Gastroesophageal sphincter (tissue), 4 donors: ENCODE measurements around the gene RXFP4. TPM values are rescaled to one million over a fixed set of nuclear protein-coding genes. Genes with fewer than 3 reads are reported as not detected.

ENCODE experiments used
- ATAC-seq: fragments of 150-250 bp; one replicate; pipeline ENCODE4 v1.9.1; 2016; ENCODE audit warnings: mild to moderate bottlenecking, moderate library complexity
- H3K27ac ChIP-seq, 4 donors: fragments of 200-600 bp; sonication (generic) in 3 of 4; 1 replicate in 3 of 4; 2 replicates in 1 of 4; pipeline ENCODE4 v1.5.1; 2016 to 2019
- H3K27me3 ChIP-seq: fragments of 200-600 bp; sonication (generic); one replicate; pipeline ENCODE4 v1.5.1; 2019
- H3K36me3 ChIP-seq, 2 donors: fragments of 200-600 bp; sonication (generic); one replicate each; pipeline ENCODE4 v1.5.1; 2019; ENCODE audit warnings: control low read depth in 1 of 2
- H3K4me1 ChIP-seq, 3 donors: fragments of 200-600 bp; sonication (generic); 1 replicate in 2 of 3; 2 replicates in 1 of 3; pipeline ENCODE4 v1.5.1; 2016 to 2019; ENCODE audit warnings: control low read depth in 2 of 3
- H3K4me3 ChIP-seq, 2 donors: fragments of 200-600 bp; sonication (generic); one replicate each; pipeline ENCODE4 v1.5.1; 2019; ENCODE audit warnings: mild to moderate bottlenecking in 1 of 2, moderate library complexity in 1 of 2
- H3K9me3 ChIP-seq, 3 donors: fragments of 200-600 bp; sonication (generic); one replicate each; pipeline ENCODE4 v1.5.1; 2017 to 2019; ENCODE audit warnings: control low read depth in 2 of 3
- CTCF ChIP-seq, 4 experiments: fragments of 200-600 bp in 2 of 4; fragments of 450-650 bp in 2 of 4; sonication (generic) in 1 of 4; IDR thresholded peaks; one replicate each; pipeline ENCODE4 v1.5.1; 2017 to 2019; ENCODE audit warnings: antibody characterized with exemption in 4 of 4, mild to moderate bottlenecking in 2 of 4, moderate library complexity in 2 of 4
- EP300 ChIP-seq: sonication (generic); formaldehyde crosslinking; IDR thresholded peaks from one replicate; pipeline ENCODE4 v1.6.1; 2017; ENCODE audit warnings: antibody characterized with exemption, mild to moderate bottlenecking
- POLR2A ChIP-seq, 2 donors: fragments of 450-650 bp; IDR thresholded peaks; one replicate each; pipeline ENCODE4 v1.6.1; 2017; ENCODE audit warnings: antibody characterized with exemption in 2 of 2, mild to moderate bottlenecking in 2 of 2, moderate library complexity in 1 of 2
- POLR2AphosphoS5 ChIP-seq: sonication (generic); formaldehyde crosslinking; IDR thresholded peaks from one replicate; pipeline ENCODE4 v1.6.1; 2017; ENCODE audit warnings: antibody characterized with exemption
- WGBS, 2 donors: methylation state at CpG; one replicate each; pipeline ENCODE4 v1.1.5; 2018; ENCODE audit warnings: low coverage in 1 of 2; 5-methylcytosine and 5-hydroxymethylcytosine counted together
- total RNA-seq, 4 donors: library from RNA; depleted of rRNA; stranded (reverse); fragments of >200 nt; gene quantifications; one replicate each; pipeline ENCODE4 v1.1.0, GENCODE V29; 2016

RXFP4 gene
- total RNA-seq, 4 donors from 2014 or later = 0.27 TPM; not detected in 3

DNA sequence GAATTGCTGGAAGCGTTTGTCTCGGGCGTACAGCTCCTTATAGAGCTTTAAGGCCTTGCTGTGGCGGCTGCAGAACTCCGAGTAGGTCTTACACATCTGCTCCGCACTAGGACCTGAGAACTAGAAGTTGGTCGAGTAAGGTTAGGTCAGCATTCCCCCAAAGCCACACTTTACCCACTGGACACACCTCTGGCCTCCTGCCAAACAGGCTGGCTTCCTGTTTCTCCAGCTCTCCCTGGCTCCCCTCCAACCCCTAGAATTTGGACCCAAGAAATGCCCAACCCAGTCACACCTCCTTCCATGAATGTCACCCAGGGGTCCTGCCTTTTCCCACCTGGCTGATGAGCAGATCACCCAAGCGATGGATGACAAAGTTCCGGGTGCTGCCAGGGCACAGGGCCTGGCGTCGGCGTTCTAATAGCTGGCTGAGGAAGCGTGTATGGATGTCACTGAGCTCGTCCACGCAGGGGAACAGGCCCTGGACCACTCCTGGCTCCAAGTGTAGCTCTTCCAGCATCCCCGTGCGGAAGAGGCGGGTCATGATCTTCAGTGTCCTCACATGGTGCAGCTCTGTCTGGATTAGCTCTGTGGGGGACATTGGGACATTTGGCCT, 21.3 kb downstream of the RXFP4 start:
- TF ChIP-seq CTCF (IDR thresholded peaks at IDR 0.05) (no peak), POLR2AphosphoS5 (no peak), POLR2A (IDR thresholded peaks at IDR 0.05) (no peak), EP300 (no peak)
- ATAC-seq = no peak
- peaks cover 0 to 94% of the 10 kb centered on the region in 2 donors for H3K36me3 ChIP-seq
- H3K4me1 ChIP-seq = peaks cover 19 to 72% (median 41%) of the 10 kb centered on the region in 3 donors
- H3K9me3 ChIP-seq = no peaks in the 10 kb centered on the region
- H3K27ac ChIP-seq = peak overlapping the region; percentile 11 to 88 (median 82)
- no peaks in the 10 kb centered on the region for H3K27me3 ChIP-seq
- 69% methylated on average over 7 of the region's 18 CpGs; no CpG with 5 or more reads in 1 of the 2 donors for WGBS, 2 donors
- H3K4me3 ChIP-seq = no peak overlapping the region

- peaks cover 0 to 88% of the 10 kb centered on the region in 2 donors for H3K36me3 ChIP-seq
- TF ChIP-seq POLR2A (IDR thresholded peaks at IDR 0.05) (no peak), POLR2AphosphoS5 (no peak), CTCF (IDR thresholded peaks at IDR 0.05) (no peak), EP300 (no peak)
- H3K9me3 ChIP-seq = no peaks in the 10 kb centered on the region
- H3K27me3 ChIP-seq = no peaks in the 10 kb centered on the region
- ATAC-seq = no peak
- H3K27ac ChIP-seq = peak overlapping the region in 1 of 4 donors; percentile 93
- WGBS, 2 donors = 69 to 75% methylated on average over 4 to 5 of the region's 7 CpGs
- no peak overlapping the region for H3K4me3 ChIP-seq
- peaks cover 23 to 85% (median 56%) of the 10 kb centered on the region in 3 donors for H3K4me1 ChIP-seq
These were observed 22.8 kb downstream of the RXFP4 start for GRCh38 chr1:155964193-155964592.

DNA sequence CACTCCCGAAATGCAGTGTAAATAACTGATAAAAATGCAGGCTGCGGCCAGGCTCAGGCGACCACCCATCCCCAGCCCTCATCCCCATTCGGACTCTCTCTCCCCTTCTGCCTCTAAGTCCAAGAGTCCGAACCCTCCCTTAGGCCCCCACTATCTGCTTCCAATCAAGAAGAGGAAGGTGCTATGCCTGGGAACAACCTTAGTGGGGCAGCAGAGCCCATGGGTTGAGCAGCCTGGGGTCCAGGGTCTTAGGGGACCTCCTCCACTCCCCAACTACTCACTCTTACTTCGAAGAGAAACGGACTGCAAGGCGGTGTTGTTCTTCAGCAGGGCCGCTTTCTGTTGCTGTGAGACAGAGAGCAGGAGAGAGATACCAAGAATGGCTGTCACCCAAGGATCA, 24.7 kb downstream of the RXFP4 start:
- peak overlapping the region in 3 of 4 donors; percentile 89 to 97 (median 93) for H3K27ac ChIP-seq
- TF ChIP-seq CTCF (IDR thresholded peaks at IDR 0.05) (peak in 1 of 4 experiments; percentile 24), POLR2AphosphoS5 (no peak)
- H3K4me3 ChIP-seq = no peak overlapping the region
- peaks cover 21 to 85% (median 64%) of the 10 kb centered on the region in 3 donors for H3K4me1 ChIP-seq
- no peaks in the 10 kb centered on the region for H3K27me3 ChIP-seq
- peaks cover 0 to 70% of the 10 kb centered on the region in 2 donors for H3K36me3 ChIP-seq
- no peaks in the 10 kb centered on the region for H3K9me3 ChIP-seq
- no peak for ATAC-seq
- WGBS, 2 donors = 57 to 67% methylated on average over 1 to 3 of the region's 9 CpGs

DNA sequence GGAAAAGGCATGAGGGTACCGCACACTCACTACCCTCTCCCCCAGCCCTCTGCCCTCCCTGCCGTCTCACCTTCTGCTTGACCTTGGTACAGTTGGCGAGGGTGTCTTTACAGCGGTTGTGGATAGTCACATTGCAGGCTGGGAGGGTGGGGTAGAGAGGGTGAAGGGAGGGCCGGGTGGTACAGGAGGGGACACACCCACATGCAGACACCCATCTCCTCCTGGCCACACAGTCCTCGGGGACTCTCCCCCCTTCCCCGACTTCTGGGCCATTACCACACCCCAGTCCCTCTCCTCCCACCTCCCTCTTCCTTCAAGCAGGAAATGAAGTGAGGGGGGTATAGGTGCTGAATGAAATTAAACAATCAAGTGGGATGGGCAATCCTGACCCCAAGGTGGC, 25.3 kb downstream of the RXFP4 start:
- no peak for ATAC-seq
- H3K4me1 ChIP-seq = peaks cover 21 to 85% (median 65%) of the 10 kb centered on the region in 3 donors
- no peak overlapping the region for H3K4me3 ChIP-seq
- peaks cover 0 to 64% of the 10 kb centered on the region in 2 donors for H3K36me3 ChIP-seq
- no CpG with 5 or more reads among the region's 7 CpGs for WGBS, 2 donors
- no peaks in the 10 kb centered on the region for H3K27me3 ChIP-seq
- H3K27ac ChIP-seq = peak overlapping the region in 3 of 4 donors; percentile 89 to 97 (median 93)
- TF ChIP-seq CTCF (IDR thresholded peaks at IDR 0.05) = no peak
- no peak for TF ChIP-seq POLR2AphosphoS5
- no peak for TF ChIP-seq POLR2A (IDR thresholded peaks at IDR 0.05)
- no peak for TF ChIP-seq EP300
- no peaks in the 10 kb centered on the region for H3K9me3 ChIP-seq
